BLaER1 treated with 17β-estradiol and CSF1 and Interleukin-3, amounts not matched to agents 10 nM and 100 nM (cell line): ENCODE measurements around the gene FATE1.

Experiments
- H3K27ac ChIP-seq, 11 experiments: shearing (Covaris generic); formaldehyde crosslinking; 2 replicates each; pipeline ENCODE4 v1.8.1; 2022
- H3K27me3 ChIP-seq, 11 experiments: shearing (Covaris generic); formaldehyde crosslinking; 2 replicates each; pipeline ENCODE4 v1.8.1; 2022
- H3K36me3 ChIP-seq, 11 experiments: shearing (Covaris generic); formaldehyde crosslinking; 2 replicates each; pipeline ENCODE4 v1.8.1; 2022
- H3K4me1 ChIP-seq, 10 experiments: shearing (Covaris generic); formaldehyde crosslinking; 2 replicates each; pipeline ENCODE4 v1.8.1; 2022
- H3K4me2 ChIP-seq, 11 experiments: shearing (Covaris generic); formaldehyde crosslinking; 2 replicates each; pipeline ENCODE4 v1.8.1; 2022
- H3K4me3 ChIP-seq, 10 experiments: shearing (Covaris generic); formaldehyde crosslinking; 2 replicates each; pipeline ENCODE4 v1.8.1; 2022
- H3K9ac ChIP-seq, 11 experiments: shearing (Covaris generic); formaldehyde crosslinking; 2 replicates each; pipeline ENCODE4 v1.8.1; 2022
- H3K9me3 ChIP-seq, 11 experiments: shearing (Covaris generic); formaldehyde crosslinking; replicated peaks in 1 of 11; 2 replicates each; pipeline ENCODE4 v1.8.1; 2022
- H4K20me1 ChIP-seq, 11 experiments: shearing (Covaris generic); formaldehyde crosslinking; 2 replicates each; pipeline ENCODE4 v1.8.1; 2022
- Cebpa-rat ChIP-seq, 11 experiments: shearing (Covaris generic); IDR thresholded peaks; 2 replicates each; pipeline ENCODE4 v1.8.1; 2022

The FATE1 gene

DNA sequence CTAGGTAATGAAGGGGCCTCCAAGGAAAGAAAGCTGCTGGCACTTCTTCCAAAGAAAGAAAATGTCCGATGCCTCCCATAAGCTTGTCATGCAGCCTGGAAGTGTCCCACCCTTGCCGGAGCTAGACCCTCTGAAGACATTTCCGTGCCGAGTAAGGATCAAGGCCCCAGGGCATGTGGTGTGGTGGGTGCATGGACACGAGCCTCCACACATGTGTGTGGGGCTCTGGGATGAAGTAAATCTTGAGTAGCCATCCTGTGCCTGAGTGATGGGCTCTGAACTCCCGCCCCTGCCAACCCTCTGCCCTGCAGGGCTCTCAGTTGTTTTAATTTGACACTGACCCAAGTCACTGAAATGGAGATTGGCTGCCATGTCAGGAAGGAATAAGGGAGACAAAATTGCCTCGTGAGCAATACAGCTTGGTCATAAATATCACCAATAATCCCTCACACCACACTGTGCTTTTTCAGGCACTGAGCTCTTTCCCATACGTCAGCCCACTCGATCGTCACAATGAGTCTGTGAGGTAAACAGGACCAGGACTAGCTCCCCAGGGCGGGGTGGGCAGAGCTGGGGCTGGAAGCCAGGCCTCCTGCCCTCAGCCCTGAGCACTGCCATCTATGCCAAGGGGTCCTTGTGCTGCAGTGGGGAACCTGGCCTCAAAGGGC, 43.3 kb downstream of the FATE1 start:
- no peak overlapping the region for H3K4me3 ChIP-seq
- H3K27ac ChIP-seq, result no peak overlapping the region
- no peak overlapping the region for H3K9ac ChIP-seq
- peaks cover 0 to 5% (median 0%) of the 10 kb centered on the region in 11 experiments; a peak in 5 of 22 replicates for H4K20me1 ChIP-seq
- peaks cover 0 to 16% (median 4%) of the 10 kb centered on the region in 10 experiments; a peak in 8 of 20 replicates for H3K4me1 ChIP-seq
- H3K36me3 ChIP-seq, result no peaks in the 10 kb centered on the region
- H3K4me2 ChIP-seq, result no peak overlapping the region
- H3K9me3 ChIP-seq, result no peaks in the 10 kb centered on the region; a peak in 1 of 22 replicates
- peaks cover 75 to 93% (median 90%) of the 10 kb centered on the region in 11 experiments for H3K27me3 ChIP-seq
- TF ChIP-seq Cebpa-rat (IDR thresholded peaks at IDR 0.05), result no peak

DNA sequence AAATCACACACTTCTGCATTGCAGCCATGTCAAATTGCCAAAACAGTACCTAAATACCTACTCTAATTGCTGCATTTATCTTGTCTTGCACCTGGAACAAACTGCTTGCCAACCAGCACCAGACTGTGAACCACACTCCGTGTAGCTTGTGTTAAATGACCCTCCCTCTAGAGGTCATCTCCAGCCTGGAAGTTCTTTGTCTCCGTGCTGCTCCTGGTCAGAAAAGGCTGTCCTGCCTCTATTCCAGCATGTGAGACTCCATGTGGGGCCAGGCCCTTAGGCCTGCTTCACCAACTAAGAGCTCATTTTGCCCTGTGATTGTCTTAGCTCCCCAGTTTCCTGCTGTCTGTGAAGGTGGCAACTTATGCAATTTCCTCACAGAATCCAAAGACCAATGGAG, 47.0 kb downstream of the FATE1 start:
- no peak overlapping the region for H3K9ac ChIP-seq
- peaks cover 70 to 93% (median 90%) of the 10 kb centered on the region in 11 experiments for H3K27me3 ChIP-seq
- H3K9me3 ChIP-seq, result no peaks in the 10 kb centered on the region; a peak in 1 of 22 replicates

GRCh38 chrX:151763711-151764110, 47.9 kb downstream of the FATE1 start:
- Histone ChIP-seq H3K27me3 (peaks cover 73 to 95% (median 91%) of the 10 kb centered on the region in 11 experiments), H3K9ac (no peak overlapping the region), H4K20me1 (peaks cover 0 to 9% (median 0%) of the 10 kb centered on the region in 11 experiments; a peak in 1 of 22 replicates), H3K4me3 (no peak overlapping the region), H3K4me1 (no peaks in the 10 kb centered on the region), H3K4me2 (no peak overlapping the region), H3K9me3 (peaks cover 0 to 6% (median 0%) of the 10 kb centered on the region in 11 experiments; a peak in 1 of 22 replicates), H3K27ac (no peak overlapping the region), H3K36me3 (no peaks in the 10 kb centered on the region)
- no peak for TF ChIP-seq Cebpa-rat (IDR thresholded peaks at IDR 0.05)

More for the DNA sequence above, 47.0 kb downstream of the FATE1 start:
- no peak for TF ChIP-seq Cebpa-rat (IDR thresholded peaks at IDR 0.05)
- Histone ChIP-seq H3K36me3 (no peaks in the 10 kb centered on the region), H3K4me2 (no peak overlapping the region), H3K4me3 (no peak overlapping the region), H3K27ac (no peak overlapping the region), H3K4me1 (no peaks in the 10 kb centered on the region), H4K20me1 (peaks cover 0 to 9% (median 0%) of the 10 kb centered on the region in 11 experiments; a peak in 2 of 22 replicates)

- peaks cover 0 to 18% (median 4%) of the 10 kb centered on the region in 11 experiments; a peak in 7 of 22 replicates for H3K9me3 ChIP-seq
- no peaks in the 10 kb centered on the region for H3K4me1 ChIP-seq
- no peak overlapping the region for H3K9ac ChIP-seq
- TF ChIP-seq Cebpa-rat (IDR thresholded peaks at IDR 0.05), result no peak
- peaks cover 67 to 96% (median 91%) of the 10 kb centered on the region in 11 experiments for H3K27me3 ChIP-seq
- no peaks in the 10 kb centered on the region for H3K36me3 ChIP-seq
- no peak overlapping the region for H3K4me3 ChIP-seq
- H3K27ac ChIP-seq, result no peak overlapping the region
- H3K4me2 ChIP-seq, result no peak overlapping the region
- H4K20me1 ChIP-seq, result 0 out of 22 replicates have a peak, but pooled peaks cover 0 to 9% (median 0%) of the 10 kb centered on the region in 11 experiments
These were observed 49.2 kb downstream of the FATE1 start for GRCh38 chrX:151765026-151765425.

DNA sequence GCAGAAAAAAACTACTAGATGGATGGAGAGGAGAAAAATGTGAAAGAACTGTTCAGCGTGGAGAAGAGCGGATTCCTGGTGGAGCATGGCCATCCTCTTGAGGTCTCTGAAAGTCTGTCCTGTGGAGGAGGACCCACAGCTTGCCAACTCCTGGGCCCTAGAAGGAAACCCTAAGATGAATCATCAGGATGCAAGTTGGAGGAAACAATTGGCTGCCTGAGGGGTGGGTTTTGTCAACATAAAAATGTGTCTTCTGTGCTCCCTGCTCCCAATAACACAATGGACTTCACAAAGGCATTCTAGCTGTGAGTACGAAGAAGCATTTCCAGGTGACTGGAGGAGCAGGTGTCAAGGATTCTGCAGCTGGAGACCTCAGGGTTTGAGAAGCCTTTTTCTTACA, 55.9 kb downstream of the FATE1 start:
- Histone ChIP-seq H3K27me3 (peaks cover 76 to 100% (median 94%) of the 10 kb centered on the region in 11 experiments), H3K4me2 (no peak overlapping the region), H3K9ac (no peak overlapping the region), H4K20me1 (peaks cover 0 to 5% (median 0%) of the 10 kb centered on the region in 11 experiments; a peak in 1 of 22 replicates), H3K27ac (no peak overlapping the region), H3K4me1 (no peaks in the 10 kb centered on the region), H3K36me3 (no peaks in the 10 kb centered on the region), H3K9me3 (peaks cover 0 to 22% (median 4%) of the 10 kb centered on the region in 11 experiments; a peak in 7 of 22 replicates), H3K4me3 (no peak overlapping the region)
- TF ChIP-seq Cebpa-rat (IDR thresholded peaks at IDR 0.05), result no peak
